ENCODE measurements around the gene KDM4B.

DNA sequence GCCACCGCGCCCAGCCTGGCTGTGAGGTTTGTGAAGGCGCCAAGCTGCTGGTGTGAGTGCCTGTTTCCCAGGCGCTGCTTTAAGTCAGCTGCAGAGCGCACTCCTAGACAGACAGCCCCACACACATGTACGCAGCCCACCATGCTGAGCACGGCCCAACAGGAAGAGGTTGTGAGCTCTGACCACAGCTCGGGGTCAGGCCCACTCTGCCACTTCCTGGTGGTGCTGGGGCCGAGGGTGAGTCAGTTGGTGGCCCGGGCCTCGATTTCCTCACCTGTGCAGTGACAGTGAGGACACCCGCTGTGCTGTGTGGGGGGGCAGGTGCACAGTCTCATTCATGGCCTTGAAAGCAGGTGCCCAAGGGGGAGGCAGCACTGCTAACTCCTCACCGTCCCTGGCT is 106.7 kb downstream of the KDM4B start:
- TF ChIP-seq EP300 (IDR thresholded peaks at IDR 0.05) (no peak), POLR2AphosphoS5 (IDR thresholded peaks at IDR 0.05) (no peak)

Data from esophagus muscularis mucosa (tissue), 3 donors.